Amniotic stem cell (primary cell): ENCODE results near the gene PTGR1.

Source experiments
- DNase-seq: peaks from one replicate; lab custom pipeline; 2025; lab: John Stamatoyannopoulos, UW

The PTGR1 gene

DNA sequence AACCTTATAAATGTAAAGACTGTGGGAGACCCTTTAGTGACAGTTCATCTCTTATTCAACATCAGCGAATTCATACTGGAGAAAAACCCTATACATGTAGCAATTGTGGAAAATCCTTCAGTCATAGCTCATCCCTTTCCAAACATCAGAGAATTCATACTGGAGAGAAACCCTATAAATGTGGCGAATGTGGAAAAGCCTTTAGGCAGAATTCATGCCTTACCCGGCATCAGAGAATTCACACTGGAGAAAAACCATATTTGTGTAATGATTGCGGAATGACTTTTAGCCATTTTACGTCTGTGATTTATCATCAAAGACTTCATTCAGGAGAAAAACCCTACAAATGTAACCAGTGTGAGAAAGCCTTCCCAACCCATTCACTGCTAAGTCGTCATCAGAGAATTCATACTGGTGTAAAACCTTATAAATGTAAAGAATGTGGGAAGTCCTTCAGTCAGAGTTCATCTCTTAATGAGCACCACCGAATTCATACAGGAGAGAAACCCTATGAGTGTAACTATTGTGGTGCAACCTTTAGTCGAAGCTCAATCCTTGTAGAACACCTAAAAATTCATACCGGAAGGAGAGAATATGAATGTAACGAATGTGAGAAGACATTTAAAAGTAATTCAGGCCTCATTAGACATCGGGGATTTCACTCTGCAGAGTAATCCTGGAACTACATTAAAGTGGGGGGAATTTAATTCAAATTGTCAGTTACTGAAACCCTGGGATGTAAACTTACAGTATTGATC is 56.8 kb downstream of the PTGR1 start:
- no peak for DNase-seq

GRCh38 chr9:111533099-111533790 is 66.2 kb downstream of the PTGR1 start:
- DNase-seq: no peak

- DNase-seq: no peak
Observed at GRCh38 chr9:111531716-111532115, 67.7 kb downstream of the PTGR1 start.

DNA sequence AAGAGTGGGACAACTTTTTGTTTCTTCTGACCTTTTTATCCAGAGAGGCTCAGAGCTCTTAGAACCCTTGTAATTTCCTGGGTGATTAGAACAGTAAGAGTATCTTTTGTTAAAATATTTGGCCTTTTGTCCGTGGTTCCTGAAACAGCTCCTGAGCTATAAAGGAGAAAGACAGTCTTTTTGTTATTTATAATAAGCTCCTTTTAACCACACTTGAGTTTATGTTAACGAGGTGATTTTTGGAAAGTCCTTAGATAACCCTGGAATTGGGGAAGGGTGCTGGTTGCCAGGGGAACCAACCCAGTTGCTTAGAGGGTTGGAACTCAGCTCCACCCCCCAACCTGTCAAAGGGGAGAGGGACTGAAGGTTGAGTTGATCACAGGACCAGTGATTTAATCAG is 69.7 kb downstream of the PTGR1 start:
- no peak for DNase-seq

DNA sequence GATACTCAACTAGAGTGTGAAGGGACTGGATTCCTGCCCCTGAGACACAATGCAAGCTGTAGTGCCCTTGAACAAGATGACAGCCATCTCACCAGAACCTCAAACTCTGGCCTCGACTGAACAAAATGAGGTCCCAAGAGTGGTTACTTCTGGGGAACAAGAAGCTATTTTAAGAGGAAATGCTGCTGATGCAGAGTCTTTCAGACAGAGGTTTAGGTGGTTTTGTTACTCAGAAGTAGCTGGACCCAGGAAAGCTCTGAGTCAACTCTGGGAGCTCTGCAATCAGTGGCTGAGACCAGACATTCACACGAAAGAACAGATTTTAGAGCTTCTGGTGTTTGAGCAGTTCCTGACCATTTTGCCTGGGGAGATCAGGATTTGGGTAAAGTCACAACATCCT is 72.1 kb downstream of the PTGR1 start:
- DNase-seq: no peak

DNA sequence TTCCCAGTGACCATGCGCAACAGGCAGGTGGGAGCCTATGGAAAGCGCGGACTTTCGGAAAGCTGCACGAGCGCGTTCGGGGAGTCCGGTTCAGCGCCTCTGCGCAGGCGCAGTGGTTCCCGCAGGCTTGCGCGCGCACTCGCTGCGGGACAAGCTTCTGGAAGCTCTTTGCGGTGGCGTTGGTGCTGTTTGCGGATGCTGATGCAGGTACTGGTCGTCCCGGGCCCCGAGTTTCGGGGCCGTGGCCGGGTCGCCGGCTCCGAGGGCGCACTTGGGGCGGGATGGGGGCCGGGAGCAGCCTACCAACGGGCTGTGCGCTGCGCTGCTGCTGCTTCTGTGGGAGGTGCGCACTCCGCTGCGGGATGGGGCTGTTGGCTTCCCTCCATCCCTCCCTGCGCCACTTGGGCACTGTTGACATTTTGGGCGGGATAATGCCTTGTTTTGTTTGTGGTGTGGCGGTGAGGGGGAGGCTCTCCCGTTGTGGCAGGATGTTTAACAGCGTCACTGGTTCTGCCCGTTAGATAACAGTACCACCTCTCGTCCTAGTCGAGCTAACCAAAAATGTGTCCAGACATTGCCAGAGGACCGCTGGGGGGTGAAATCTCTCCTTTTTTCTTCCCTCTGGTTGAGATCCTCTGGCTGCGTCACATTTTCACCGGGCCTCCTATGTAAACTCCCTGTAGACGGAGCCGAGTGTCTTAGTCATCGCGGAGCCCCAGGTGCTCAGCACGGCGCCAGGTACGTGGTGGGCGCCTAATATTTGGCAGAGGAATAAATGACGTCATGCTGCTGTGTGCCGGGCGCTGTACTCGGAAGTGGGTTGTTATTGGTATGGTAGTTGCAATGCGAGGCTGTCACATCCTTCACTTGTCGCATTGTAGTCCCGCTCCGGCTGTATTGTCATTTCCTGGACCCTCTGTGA is 74.1 kb downstream of the PTGR1 start, which contains the start of gene ZNF483:
Gene ZNF483, plus strand, starts transcription at position 124 of the 922 bp plus-strand sequence. CDS start 2,217 bp downstream, outside the sequence.
- DNase-seq: peak; percentile 45

GRCh38 chr9:111524731-111525055 is 74.8 kb downstream of the PTGR1 start:
- no peak for DNase-seq

- DNase-seq: no peak
Observed at GRCh38 chr9:111516061-111516465, 83.4 kb downstream of the PTGR1 start.

- no peak for DNase-seq
Observed at GRCh38 chr9:111514967-111515366, 84.5 kb downstream of the PTGR1 start.
